ENCODE data around the gene TERT.

TERT gene

GRCh38 chr5:1207555-1207954 lies 87.3 kb downstream of the TERT start:
- TF ChIP-seq CTCF (IDR thresholded peaks at IDR 0.05; ENCODE audit: unreplicated experiment in 3 of 3): no peak
- no peaks in the 10 kb centered on the region for H3K36me3 Mint-ChIP-seq (ENCODE audit: low read depth)
- peak overlapping the region; percentile 17 to 80 (median 71) for H3K27ac Mint-ChIP-seq
- H3K27me3 Mint-ChIP-seq (ENCODE audit: low read depth): peaks cover 26% of the 10 kb centered on the region
- H3K9me3 Mint-ChIP-seq: no peaks in the 10 kb centered on the region
- H3K4me3 Mint-ChIP-seq: no peak overlapping the region
- H3K4me1 Mint-ChIP-seq: peaks cover 25% of the 10 kb centered on the region

DNA sequence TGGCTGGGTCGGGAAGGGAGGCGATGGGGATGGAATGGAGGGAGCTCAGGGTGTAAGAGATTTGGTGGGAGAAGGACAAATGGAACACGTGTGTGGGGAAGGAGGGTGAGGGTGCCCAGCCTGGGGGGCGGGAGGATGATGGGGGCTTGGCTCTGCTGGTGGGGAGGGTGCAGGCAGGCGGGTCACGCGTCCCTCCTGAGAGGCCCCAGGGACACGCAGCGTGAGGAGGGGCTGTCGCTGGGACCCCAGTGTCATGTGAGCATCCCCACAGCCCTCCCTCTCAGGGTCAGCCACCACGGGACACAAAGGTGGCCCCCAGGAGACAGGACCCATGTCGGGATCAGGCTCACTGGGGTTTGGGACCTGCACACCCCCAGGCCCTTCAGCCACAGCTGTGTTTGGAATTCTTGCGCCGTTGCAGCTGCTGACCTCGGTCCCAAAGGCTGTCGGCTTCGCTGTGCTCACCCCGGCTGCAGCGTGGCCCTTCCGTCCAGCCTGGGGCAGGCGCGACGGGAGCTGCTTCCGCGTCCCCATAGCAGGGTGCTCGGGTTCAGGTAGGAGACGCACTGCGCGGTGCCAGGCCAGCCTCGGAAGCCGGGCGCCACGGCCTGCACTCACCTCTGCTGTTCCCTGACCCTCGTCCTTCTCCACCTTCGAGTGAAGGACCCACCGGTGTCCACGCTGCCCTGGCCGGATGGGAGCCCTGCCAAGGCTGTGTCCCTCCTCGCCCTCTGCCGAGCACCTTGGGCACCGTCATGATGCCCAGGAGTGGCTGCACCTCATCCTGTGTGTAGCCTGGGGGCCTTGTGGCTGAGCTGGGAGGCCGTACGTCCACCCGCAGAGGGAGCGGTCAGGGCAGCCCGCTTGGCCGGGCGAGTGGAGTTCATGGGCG lies 88.1 kb downstream of the TERT start:
- no peaks in the 10 kb centered on the region for H3K9me3 Mint-ChIP-seq
- H3K27me3 Mint-ChIP-seq (ENCODE audit: low read depth): peaks cover 26% of the 10 kb centered on the region
- no peaks in the 10 kb centered on the region for H3K36me3 Mint-ChIP-seq (ENCODE audit: low read depth)
- H3K4me3 Mint-ChIP-seq: no peak overlapping the region
- peak overlapping the region in 1 of 3 experiments; percentile 41 for H3K27ac Mint-ChIP-seq
- no peak for TF ChIP-seq CTCF (IDR thresholded peaks at IDR 0.05; ENCODE audit: unreplicated experiment in 3 of 3)
- peaks cover 25% of the 10 kb centered on the region for H3K4me1 Mint-ChIP-seq

DNA sequence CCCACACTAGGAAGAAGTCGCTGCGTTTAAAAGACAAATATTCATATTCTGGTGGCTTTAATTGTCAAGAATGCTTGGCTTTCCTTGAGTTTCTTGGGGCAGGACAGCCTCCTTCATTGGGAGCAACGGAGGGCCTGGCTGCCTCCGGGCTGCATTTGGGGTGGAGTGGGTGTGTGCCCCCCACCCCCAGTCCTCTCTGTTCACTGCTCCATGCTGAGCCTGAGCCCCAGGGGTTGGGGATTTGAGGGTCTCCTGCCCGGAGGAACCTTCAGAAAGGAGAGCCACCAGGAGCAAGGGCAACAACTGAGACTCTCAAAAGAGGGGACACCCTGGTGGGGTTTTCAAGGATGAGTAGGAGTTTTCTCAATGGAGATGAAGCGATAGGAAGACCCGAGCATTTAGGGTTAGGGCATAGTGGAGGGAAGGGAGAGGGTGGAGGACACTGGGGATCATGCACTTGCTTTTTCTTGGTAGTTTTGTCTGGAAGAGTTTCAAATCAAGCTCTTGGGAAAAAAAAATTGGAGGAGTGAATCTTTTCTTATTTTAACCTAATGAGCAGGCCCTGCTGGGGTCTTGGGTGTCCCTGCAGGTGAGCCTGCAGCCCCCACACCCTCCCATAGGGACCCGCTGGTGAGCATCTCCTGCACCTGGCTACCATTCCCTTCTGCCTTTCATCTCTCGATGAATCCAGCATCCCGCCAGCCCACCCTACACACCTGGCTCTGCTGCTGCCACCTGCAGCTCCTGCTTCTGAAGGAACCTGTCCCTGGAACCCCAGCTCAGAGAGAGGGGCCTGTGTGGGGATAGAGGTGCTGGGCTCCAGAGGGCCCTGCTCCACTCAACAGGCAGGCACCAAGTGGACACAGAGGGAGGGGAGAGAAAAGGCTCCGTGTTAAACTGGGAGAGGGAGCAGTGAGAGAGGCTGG lies 89.3 kb downstream of the TERT start:
- Mint-ChIP-seq H3K27ac (peak overlapping the region; percentile 58 to 93 (median 90)), H3K4me3 (no peak overlapping the region), H3K27me3 (ENCODE audit: low read depth) (peaks cover 21% of the 10 kb centered on the region), H3K36me3 (ENCODE audit: low read depth) (no peaks in the 10 kb centered on the region), H3K9me3 (no peaks in the 10 kb centered on the region), H3K4me1 (peaks cover 25% of the 10 kb centered on the region)
- TF ChIP-seq CTCF (IDR thresholded peaks at IDR 0.05; ENCODE audit: unreplicated experiment in 3 of 3): no peak

- H3K9me3 Mint-ChIP-seq: no peaks in the 10 kb centered on the region
- peak overlapping the region; percentile 58 to 93 (median 90) for H3K27ac Mint-ChIP-seq
- peaks cover 18% of the 10 kb centered on the region for H3K27me3 Mint-ChIP-seq (ENCODE audit: low read depth)
- peak overlapping the region in 1 of 3 experiments; percentile 61 for H3K4me3 Mint-ChIP-seq
- H3K36me3 Mint-ChIP-seq (ENCODE audit: low read depth): no peaks in the 10 kb centered on the region
- H3K4me1 Mint-ChIP-seq: peaks cover 25% of the 10 kb centered on the region
- TF ChIP-seq CTCF (IDR thresholded peaks at IDR 0.05; ENCODE audit: unreplicated experiment in 3 of 3): peak; percentile 49 to 78 (median 59)
Measured at GRCh38 chr5:1204693-1205242, 90.1 kb downstream of the TERT start.

DNA sequence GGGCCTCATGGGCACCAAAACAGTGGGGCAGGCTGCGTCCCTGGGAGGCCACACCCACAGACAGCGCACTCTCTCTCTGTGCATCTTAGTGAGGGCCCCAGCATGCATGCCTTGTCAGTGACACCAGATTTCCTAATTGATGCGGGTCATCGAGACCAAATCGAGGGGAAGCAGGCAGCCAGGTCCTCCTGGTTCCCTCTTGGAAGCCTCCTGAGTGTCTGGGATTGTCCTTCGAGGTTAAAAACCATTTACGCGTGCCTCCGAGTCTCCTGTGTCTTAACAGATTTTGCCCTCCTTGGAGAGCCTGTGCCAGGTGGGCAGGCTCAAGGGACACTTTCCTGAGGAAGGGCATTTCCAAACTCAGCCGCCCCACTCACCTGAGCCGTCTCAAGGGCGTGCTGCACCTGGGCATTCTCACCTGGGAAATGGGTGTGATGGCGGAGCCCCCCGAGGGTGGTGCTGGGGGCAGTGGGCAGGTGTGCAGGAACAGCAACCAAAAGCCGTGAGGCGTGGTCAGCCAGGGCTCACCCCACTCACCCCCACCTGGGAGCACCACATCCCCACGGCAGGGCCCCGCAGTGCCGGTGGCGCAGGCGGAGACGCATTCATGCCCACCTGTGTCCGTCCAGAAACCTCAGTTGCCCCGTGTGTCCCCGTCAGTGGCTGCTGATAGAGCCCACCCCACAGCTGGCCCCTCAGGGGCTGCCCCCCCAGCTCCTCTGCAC lies 90.7 kb downstream of the TERT start:
- no peak for TF ChIP-seq CTCF (IDR thresholded peaks at IDR 0.05; ENCODE audit: unreplicated experiment in 3 of 3)
- H3K4me3 Mint-ChIP-seq: no peak overlapping the region
- peaks cover 18% of the 10 kb centered on the region for H3K27me3 Mint-ChIP-seq (ENCODE audit: low read depth)
- no peaks in the 10 kb centered on the region for H3K36me3 Mint-ChIP-seq (ENCODE audit: low read depth)
- peak overlapping the region in 1 of 3 experiments; percentile 90 for H3K27ac Mint-ChIP-seq
- H3K4me1 Mint-ChIP-seq: peaks cover 25% of the 10 kb centered on the region
- H3K9me3 Mint-ChIP-seq: no peaks in the 10 kb centered on the region

Measured in nephron (organoid).